KBM-7 (cell line): Measurements from ENCODE around the gene GBF1.

Experiments used
- DNase-seq: peaks from one replicate; pipeline ENCODE4 v3.0.0-alpha.2; 2015
- in situ Hi-C: fragments of 300-500 bp; cut with MboI; formaldehyde crosslinking; loops from 2 replicates; pipeline ENCODE4 v1.14.3; 2020; ENCODE audit warnings: low sequenced_read_pairs, low pct_unique_long_range_greater_than_20kb, mixed read lengths

Gene GBF1

GRCh38 chr10:102410429-102411073 lies 165.2 kb downstream of the GBF1 start:
- in situ Hi-C loops, result no loop called here
- DNase-seq, result no peak

- in situ Hi-C loops, result no loop called here
- DNase-seq, result no peak
Measured at GRCh38 chr10:102411341-102412255, 166.3 kb downstream of the GBF1 start.

- no peak for DNase-seq
- in situ Hi-C loops, result no loop called here
Measured at GRCh38 chr10:102412293-102412692, 167.0 kb downstream of the GBF1 start.

GRCh38 chr10:102413053-102413705 lies 167.8 kb downstream of the GBF1 start:
- no peak for DNase-seq
- in situ Hi-C loops, result no loop called here

- DNase-seq, result no peak
- in situ Hi-C loops, result no loop called here
Measured at GRCh38 chr10:102413806-102414561, 168.7 kb downstream of the GBF1 start.

GRCh38 chr10:102414749-102415148 lies 169.4 kb downstream of the GBF1 start:
- in situ Hi-C loops, result no loop called here
- no peak for DNase-seq

GRCh38 chr10:102416283-102416682 lies 171.0 kb downstream of the GBF1 start:
- in situ Hi-C loops, result no loop called here
- no peak for DNase-seq

GRCh38 chr10:102416695-102417094 lies 171.4 kb downstream of the GBF1 start:
- in situ Hi-C loops, result no loop called here
- no peak for DNase-seq

- in situ Hi-C loops, result no loop called here
- no peak for DNase-seq
Measured at GRCh38 chr10:102418622-102419268, 173.4 kb downstream of the GBF1 start, which contains the start of gene PSD. PSD (minus strand) TSS chr10:102418785; CDS start chr10:102417038, 1,747 bp downstream.

GRCh38 chr10:102419269-102420180 lies 174.2 kb downstream of the GBF1 start:
- in situ Hi-C loops, result no loop called here
- peak; percentile 57 for DNase-seq

GRCh38 chr10:102420181-102420713 lies 174.9 kb downstream of the GBF1 start:
- no peak for DNase-seq
- in situ Hi-C loops, result no loop called here

GRCh38 chr10:102420714-102421506 lies 175.6 kb downstream of the GBF1 start, which contains the start of gene FBXL15:
FBXL15 (plus strand) TSS chr10:102420836; CDS start chr10:102421130, 294 bp downstream.
- in situ Hi-C loops, result no loop called here
- peak; percentile 98 for DNase-seq

- DNase-seq, result no peak
- in situ Hi-C loops, result no loop called here
Measured at GRCh38 chr10:102421507-102421756, 176.1 kb downstream of the GBF1 start.

GRCh38 chr10:102421757-102422512 lies 176.6 kb downstream of the GBF1 start:
- in situ Hi-C loops, result no loop called here
- peak; percentile 28 for DNase-seq

GRCh38 chr10:102422545-102423129 lies 177.3 kb downstream of the GBF1 start:
- in situ Hi-C loops, result no loop called here

More at GRCh38 chr10:102422545-102423129, 177.3 kb downstream of the GBF1 start:
- peak; percentile 75 for DNase-seq
